Activated CD4-positive, alpha-beta T cell treated with anti-CD3 and anti-CD28 coated beads for 4 hours (primary cell): ENCODE data around the gene ZNF362.
A peak's percentile ranks its signal among the peaks of the same experiment; 100 is the strongest.
"Not testable (repeated sequence)": the region's sequence is repeated elsewhere in the genome, so short reads cannot be mapped to it uniquely, and the experiment has no call there.

Experiments used
- DNase-seq, 2 donors: peaks; one replicate each; pipeline ENCODE4 v3.0.0-alpha.2; 2020

ZNF362 gene

GRCh38 chr1:33289858-33290154, 33.5 kb downstream of the ZNF362 start:
- DNase-seq = no peak

GRCh38 chr1:33290615-33291014, 34.3 kb downstream of the ZNF362 start:
- not testable (repeated sequence) for DNase-seq

- no peak for DNase-seq
These were observed 36.5 kb downstream of the ZNF362 start for GRCh38 chr1:33292726-33293340.

- DNase-seq = no peak
These were observed 38.0 kb downstream of the ZNF362 start for GRCh38 chr1:33294071-33295010.

- DNase-seq = no peak
These were observed 38.7 kb downstream of the ZNF362 start for GRCh38 chr1:33295023-33295422.

- peak; percentile 75 to 91 for DNase-seq
These were observed 39.3 kb downstream of the ZNF362 start for GRCh38 chr1:33295450-33296081.

- DNase-seq = no peak
These were observed 39.8 kb downstream of the ZNF362 start for GRCh38 chr1:33296082-33296458.

GRCh38 chr1:33296824-33297223, 40.5 kb downstream of the ZNF362 start:
- DNase-seq = no peak

- no peak for DNase-seq
These were observed 41.8 kb downstream of the ZNF362 start for GRCh38 chr1:33297911-33298622.

GRCh38 chr1:33298623-33299277, 42.5 kb downstream of the ZNF362 start:
- peak; percentile 35 to 58 for DNase-seq

- no peak for DNase-seq
These were observed 43.3 kb downstream of the ZNF362 start for GRCh38 chr1:33299461-33300155.

GRCh38 chr1:33300673-33301072, 44.4 kb downstream of the ZNF362 start:
- no peak for DNase-seq

- DNase-seq = no peak
These were observed 45.1 kb downstream of the ZNF362 start for GRCh38 chr1:33301273-33301984.

- DNase-seq = no peak
These were observed 46.0 kb downstream of the ZNF362 start for GRCh38 chr1:33302325-33302724.

- no peak for DNase-seq
These were observed 48.7 kb downstream of the ZNF362 start for GRCh38 chr1:33305016-33305415.

- DNase-seq = no peak
These were observed 49.7 kb downstream of the ZNF362 start for GRCh38 chr1:33305816-33306652.

GRCh38 chr1:33306653-33307493, 50.6 kb downstream of the ZNF362 start:
- DNase-seq = no peak

- no peak for DNase-seq
These were observed 51.2 kb downstream of the ZNF362 start for GRCh38 chr1:33307494-33307864.

- DNase-seq = not testable (repeated sequence)
These were observed 53.1 kb downstream of the ZNF362 start for GRCh38 chr1:33309351-33309750.

GRCh38 chr1:33310702-33311101, 54.4 kb downstream of the ZNF362 start:
- DNase-seq = no peak
